Endometrium (tissue), 2 donors: ENCODE data around the gene PPP4R2.

Source experiments
- FAIRE-seq: peaks from 2 replicates; lab custom pipeline; 2012; peaks lifted over from hg19 to GRCh38; lab: Jason Lieb, UNC
- donor health status: control.
- donor health status: control.

PPP4R2 gene

GRCh38 chr3:73070675-73071575 is 74.3 kb downstream of the PPP4R2 start:
- no peak for FAIRE-seq

- FAIRE-seq, result no peak
Measured at GRCh38 chr3:73071952-73072351, 75.3 kb downstream of the PPP4R2 start.

- no peak for FAIRE-seq
Measured at GRCh38 chr3:73072634-73073033, 76.0 kb downstream of the PPP4R2 start.

GRCh38 chr3:73073091-73073707 is 76.6 kb downstream of the PPP4R2 start:
- FAIRE-seq, result no peak

GRCh38 chr3:73074781-73075180 is 78.2 kb downstream of the PPP4R2 start:
- FAIRE-seq, result no peak

GRCh38 chr3:73080216-73080966 is 83.8 kb downstream of the PPP4R2 start:
- no peak for FAIRE-seq

GRCh38 chr3:73081140-73081539 is 84.5 kb downstream of the PPP4R2 start:
- no peak for FAIRE-seq

GRCh38 chr3:73084170-73084569 is 87.6 kb downstream of the PPP4R2 start:
- no peak for FAIRE-seq

GRCh38 chr3:73086071-73086494 is 89.5 kb downstream of the PPP4R2 start:
- peak; percentile 74 for FAIRE-seq

- no peak for FAIRE-seq
Measured at GRCh38 chr3:73094129-73094528, 97.5 kb downstream of the PPP4R2 start.

- FAIRE-seq, result no peak
Measured at GRCh38 chr3:73094951-73095350, 98.3 kb downstream of the PPP4R2 start.

- no peak for FAIRE-seq
Measured at GRCh38 chr3:73096169-73096568, 99.6 kb downstream of the PPP4R2 start.

- no peak for FAIRE-seq
Measured at GRCh38 chr3:73098026-73098425, 101.4 kb downstream of the PPP4R2 start.

- no peak for FAIRE-seq
Measured at GRCh38 chr3:73098873-73099272, 102.3 kb downstream of the PPP4R2 start.

- FAIRE-seq, result peak; percentile 88
Measured at GRCh38 chr3:73100741-73101559, 104.3 kb downstream of the PPP4R2 start.

GRCh38 chr3:73101881-73102280 is 105.3 kb downstream of the PPP4R2 start:
- FAIRE-seq, result no peak

GRCh38 chr3:73107215-73107614 is 110.6 kb downstream of the PPP4R2 start:
- FAIRE-seq, result no peak

GRCh38 chr3:73107676-73108187 is 111.1 kb downstream of the PPP4R2 start:
- FAIRE-seq, result no peak

GRCh38 chr3:73108750-73109149 is 112.1 kb downstream of the PPP4R2 start:
- no peak for FAIRE-seq

- FAIRE-seq, result peak; percentile 100
Measured at GRCh38 chr3:73110530-73110929, 113.9 kb downstream of the PPP4R2 start.

GRCh38 chr3:73114711-73115110 is 118.1 kb downstream of the PPP4R2 start:
- FAIRE-seq, result no peak

GRCh38 chr3:73115806-73116205 is 119.2 kb downstream of the PPP4R2 start:
- FAIRE-seq, result no peak
